Measurements from ENCODE around the gene TSHZ1.
"Not testable (repeated sequence)": the region's sequence is repeated elsewhere in the genome, so short reads cannot be mapped to it uniquely, and the experiment has no call there.

Gene TSHZ1

DNA sequence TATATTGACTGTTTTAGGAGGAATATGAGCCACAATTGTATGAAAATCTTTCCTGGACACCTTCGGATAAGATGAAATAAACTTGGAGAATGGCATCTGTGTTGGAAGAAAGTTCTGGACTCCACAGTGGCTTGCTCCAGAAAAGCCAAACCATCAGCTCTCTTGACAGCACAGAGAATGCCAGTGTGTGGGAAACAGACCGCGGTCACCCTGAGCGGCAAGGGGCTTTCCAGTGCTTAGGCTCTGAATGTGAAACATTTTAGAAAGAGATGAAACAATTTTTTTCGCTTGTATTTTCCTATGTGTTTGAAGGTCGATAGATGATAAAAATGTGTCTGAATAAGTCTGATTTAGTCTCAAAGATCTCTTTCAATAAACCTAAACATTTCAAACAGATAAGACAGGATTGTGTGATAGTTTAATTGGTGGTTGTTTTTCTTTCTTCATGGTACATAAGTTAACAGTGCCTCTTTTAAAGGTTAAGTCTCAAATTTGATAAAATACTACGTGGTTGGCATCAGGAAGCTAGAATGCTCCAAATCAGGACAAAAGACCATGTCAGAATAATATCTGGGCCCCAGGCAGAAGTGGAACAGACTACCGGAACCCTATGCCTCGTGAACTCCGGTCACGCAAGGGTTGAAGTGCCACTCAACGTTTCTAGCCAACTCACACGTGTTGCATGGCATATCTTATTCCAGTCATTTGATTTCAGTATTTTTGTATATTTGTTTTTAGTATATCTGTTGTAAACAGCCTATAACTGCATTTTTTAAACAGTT is 30.6 kb upstream of the TSHZ1 start:
- TF ChIP-seq, protein P1, sequence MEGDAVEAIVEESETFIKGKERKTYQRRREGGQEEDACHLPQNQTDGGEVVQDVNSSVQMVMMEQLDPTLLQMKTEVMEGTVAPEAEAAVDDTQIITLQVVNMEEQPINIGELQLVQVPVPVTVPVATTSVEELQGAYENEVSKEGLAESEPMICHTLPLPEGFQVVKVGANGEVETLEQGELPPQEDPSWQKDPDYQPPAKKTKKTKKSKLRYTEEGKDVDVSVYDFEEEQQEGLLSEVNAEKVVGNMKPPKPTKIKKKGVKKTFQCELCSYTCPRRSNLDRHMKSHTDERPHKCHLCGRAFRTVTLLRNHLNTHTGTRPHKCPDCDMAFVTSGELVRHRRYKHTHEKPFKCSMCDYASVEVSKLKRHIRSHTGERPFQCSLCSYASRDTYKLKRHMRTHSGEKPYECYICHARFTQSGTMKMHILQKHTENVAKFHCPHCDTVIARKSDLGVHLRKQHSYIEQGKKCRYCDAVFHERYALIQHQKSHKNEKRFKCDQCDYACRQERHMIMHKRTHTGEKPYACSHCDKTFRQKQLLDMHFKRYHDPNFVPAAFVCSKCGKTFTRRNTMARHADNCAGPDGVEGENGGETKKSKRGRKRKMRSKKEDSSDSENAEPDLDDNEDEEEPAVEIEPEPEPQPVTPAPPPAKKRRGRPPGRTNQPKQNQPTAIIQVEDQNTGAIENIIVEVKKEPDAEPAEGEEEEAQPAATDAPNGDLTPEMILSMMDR (IDR thresholded peaks at IDR 0.05; ENCODE audit: low read depth, low read length, missing control alignments): no peak
- H3K4me3 ChIP-seq (replicated peaks; ENCODE audit: low read depth, low read length): no peak overlapping the region

DNA sequence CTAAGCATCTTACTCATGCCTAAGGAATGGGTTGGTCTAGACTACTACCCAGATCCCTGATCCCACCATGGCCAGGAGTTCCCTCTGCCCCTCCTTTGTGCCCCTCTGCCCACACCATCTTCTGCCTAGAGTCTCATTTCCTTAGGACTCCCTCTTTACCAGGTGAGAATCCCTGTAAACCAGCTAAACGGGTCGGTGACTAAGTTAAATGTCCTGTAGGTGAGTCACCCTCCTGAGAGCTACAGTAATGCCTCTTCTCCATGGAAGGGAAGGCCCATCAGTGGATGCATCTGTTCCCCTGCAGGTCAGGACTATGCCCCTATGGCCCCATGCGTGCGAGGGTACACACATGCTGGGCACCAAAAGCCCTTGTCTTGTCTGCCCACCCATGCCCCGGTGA is 27.1 kb upstream of the TSHZ1 start:
- TF ChIP-seq, protein P1 (IDR thresholded peaks at IDR 0.05; ENCODE audit: low read depth, low read length, missing control alignments): no peak
- no peak overlapping the region for H3K4me3 ChIP-seq (replicated peaks; ENCODE audit: low read depth, low read length)
- DNase-seq (ENCODE audit: extremely low read depth, low read depth): no peak

More for the DNA sequence above, 30.6 kb upstream of the TSHZ1 start:
- no peak for DNase-seq (ENCODE audit: extremely low read depth, low read depth)

DNA sequence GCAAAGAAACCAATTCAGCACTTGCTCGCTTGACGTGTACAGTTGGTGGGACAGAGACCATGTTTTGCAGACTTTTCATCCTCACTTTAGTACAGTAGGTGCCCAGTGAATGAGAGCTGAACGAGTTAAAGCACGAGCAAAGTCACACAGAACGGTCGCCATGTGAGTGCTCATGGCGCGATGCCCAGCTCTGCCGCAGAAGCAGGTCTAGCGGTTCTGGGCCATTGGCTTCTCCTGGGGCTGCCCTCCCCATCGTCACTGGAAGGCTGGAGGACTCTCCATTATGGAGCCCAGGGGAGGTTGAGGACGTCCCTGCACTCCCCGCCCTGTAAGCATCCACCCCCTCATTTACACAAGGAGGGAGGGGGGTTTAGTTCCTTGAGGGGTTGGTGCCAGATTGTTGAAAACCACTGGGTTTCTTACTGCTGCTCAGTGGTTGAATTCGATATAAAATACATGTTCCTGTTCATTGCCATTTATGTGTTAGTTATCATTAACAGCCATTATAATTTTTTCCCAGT is 26.6 kb upstream of the TSHZ1 start:
- no peak for DNase-seq (ENCODE audit: extremely low read depth, low read depth)

DNA sequence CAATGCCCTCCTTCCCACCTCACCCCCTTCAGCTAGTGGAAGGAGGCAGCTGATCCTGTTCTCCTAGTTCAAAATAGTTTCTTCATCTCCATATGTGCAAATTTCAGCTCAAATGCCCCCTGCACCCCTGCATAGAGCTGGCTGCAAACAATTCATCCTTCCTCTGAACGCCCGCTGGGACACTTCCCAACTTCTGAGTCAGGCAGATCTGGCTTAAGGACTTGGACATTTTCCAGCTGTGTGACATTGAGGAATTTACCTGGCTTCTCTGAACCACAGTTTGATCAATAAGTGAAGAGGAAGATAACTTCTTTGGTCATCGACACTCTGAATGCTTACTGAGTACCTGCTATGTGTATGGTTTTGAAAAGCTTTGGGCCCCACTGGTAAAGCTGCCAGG is 25.1 kb upstream of the TSHZ1 start:
- no peak for DNase-seq (ENCODE audit: extremely low read depth, low read depth)
- TF ChIP-seq, protein P1 (IDR thresholded peaks at IDR 0.05; ENCODE audit: low read depth, low read length, missing control alignments): no peak
- no peak overlapping the region for H3K4me3 ChIP-seq (replicated peaks; ENCODE audit: low read depth, low read length)

More for the DNA sequence above, 26.6 kb upstream of the TSHZ1 start:
- no peak overlapping the region for H3K4me3 ChIP-seq (replicated peaks; ENCODE audit: low read depth, low read length)
- TF ChIP-seq, protein P1 (IDR thresholded peaks at IDR 0.05; ENCODE audit: low read depth, low read length, missing control alignments): no peak

DNA sequence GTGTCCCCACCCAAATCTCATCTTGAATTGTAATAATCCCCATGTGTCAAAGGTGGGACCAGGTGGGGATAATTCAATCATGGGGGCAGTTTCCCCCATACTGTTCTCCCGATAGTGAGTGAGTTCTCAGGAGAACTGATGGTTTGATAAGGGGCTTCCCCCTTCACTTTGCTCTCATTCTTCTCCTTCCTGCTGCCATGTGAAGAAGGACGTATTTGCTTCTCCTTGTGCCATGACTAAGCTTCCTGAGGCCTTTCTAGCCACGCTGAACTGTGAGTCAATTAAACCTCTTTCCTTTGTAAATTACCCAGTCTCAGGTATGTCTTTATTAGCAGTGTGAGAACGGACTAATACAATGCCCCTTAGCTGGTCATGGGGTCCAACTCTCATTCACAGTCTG is 22.9 kb upstream of the TSHZ1 start:
- not testable (repeated sequence) for H3K4me3 ChIP-seq (replicated peaks; ENCODE audit: low read depth, low read length); DNase-seq (ENCODE audit: extremely low read depth, low read depth)

DNA sequence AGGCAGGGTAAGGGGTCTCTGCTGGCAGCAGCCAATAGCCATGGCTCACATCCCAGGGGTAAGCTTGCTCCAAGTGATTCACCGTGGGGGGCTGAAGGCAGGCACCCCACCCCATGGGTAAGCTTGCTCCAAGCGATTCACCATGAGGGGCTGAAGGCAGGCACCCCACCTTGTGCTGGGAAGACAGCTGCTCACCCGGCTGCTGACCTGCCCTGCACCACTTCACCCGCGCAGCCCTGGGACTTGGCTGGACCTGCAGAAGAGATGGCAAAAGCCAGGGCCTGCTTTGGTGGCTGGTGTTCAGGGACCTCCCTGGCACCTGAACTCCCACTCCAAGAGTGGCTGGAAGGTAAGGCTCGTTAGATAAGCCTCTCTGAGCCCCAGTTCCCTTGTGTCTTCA is 20.9 kb upstream of the TSHZ1 start:
- no peak overlapping the region for H3K4me3 ChIP-seq (replicated peaks; ENCODE audit: low read depth, low read length)
- TF ChIP-seq, protein P1 (IDR thresholded peaks at IDR 0.05; ENCODE audit: low read depth, low read length, missing control alignments): no peak
- DNase-seq (ENCODE audit: extremely low read depth, low read depth): no peak

DNA sequence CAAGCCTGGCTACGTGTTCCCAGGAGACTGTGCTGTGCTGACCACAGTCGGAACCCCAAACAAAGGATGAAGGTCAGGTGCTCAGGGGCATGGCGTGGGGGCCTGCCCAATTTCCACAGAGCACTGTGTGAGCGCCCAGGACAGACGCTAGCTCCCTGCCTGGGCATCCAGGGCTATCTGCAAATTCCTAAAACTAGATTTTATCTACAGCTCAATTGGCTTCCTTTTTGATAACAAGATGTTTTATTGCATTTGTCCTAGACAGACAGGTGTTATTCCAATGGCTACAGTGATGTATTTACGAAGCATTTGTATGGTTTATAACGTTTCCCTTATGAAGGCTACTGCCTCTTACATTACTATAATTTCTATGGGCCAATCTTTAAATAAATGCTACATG is 17.7 kb upstream of the TSHZ1 start:
- DNase-seq (ENCODE audit: extremely low read depth, low read depth): no peak
- H3K4me3 ChIP-seq (replicated peaks; ENCODE audit: low read depth, low read length): no peak overlapping the region
- TF ChIP-seq, protein P1 (IDR thresholded peaks at IDR 0.05; ENCODE audit: low read depth, low read length, missing control alignments): no peak

Data from HFF-Myc (cell line).